ENCODE measurements around the gene KRT78. TPM values are rescaled to one million over a fixed set of nuclear protein-coding genes. Genes with fewer than 3 reads are reported as not detected.

Gene KRT78
- polyA plus RNA-seq, 1 experiment: not detected

GRCh38 chr12:52802442-52802841 lies 46.4 kb downstream of the KRT78 start:
- ChIA-PET CTCF (interaction anchor here (1.2 kb wide), 1 partner anchor 11 kb away, joined by 3 read pairs; no protein-coding TSS in a partner anchor), POLR2A (no interaction called here)
- H3K27me3 ChIP-seq (ENCODE audit: control insufficient read depth, insufficient read depth, low read length): peaks cover 4% of the 10 kb centered on the region
- no peaks in the 10 kb centered on the region for H3K36me3 ChIP-seq (ENCODE audit: control insufficient read depth, insufficient read depth, low read length)
- TF ChIP-seq CTCF (IDR thresholded peaks at IDR 0.05; ENCODE audit: insufficient read depth, low read depth, low read length): no peak
- DNase-seq (ENCODE audit: low read depth): no peak
- H3K4me3 ChIP-seq (ENCODE audit: low read depth, low read length): no peak overlapping the region

- H3K36me3 ChIP-seq (ENCODE audit: control insufficient read depth, insufficient read depth, low read length): no peaks in the 10 kb centered on the region
- no peak for TF ChIP-seq CTCF (IDR thresholded peaks at IDR 0.05; ENCODE audit: insufficient read depth, low read depth, low read length)
- no peak overlapping the region for H3K4me3 ChIP-seq (ENCODE audit: low read depth, low read length)
- POLR2A ChIA-PET: no interaction called here
- DNase-seq (ENCODE audit: low read depth): no peak
- CTCF ChIA-PET: interaction anchor here (1.2 kb wide), 1 partner anchor 11 kb away, joined by 3 read pairs; no protein-coding TSS in a partner anchor
- H3K27me3 ChIP-seq (ENCODE audit: control insufficient read depth, insufficient read depth, low read length): peaks cover 4% of the 10 kb centered on the region
Measured at GRCh38 chr12:52801773-52802172, 47.0 kb downstream of the KRT78 start.

- Histone ChIP-seq H3K4me3 (ENCODE audit: low read depth, low read length) (no peak overlapping the region), H3K36me3 (ENCODE audit: control insufficient read depth, insufficient read depth, low read length) (no peaks in the 10 kb centered on the region), H3K27me3 (ENCODE audit: control insufficient read depth, insufficient read depth, low read length) (peaks cover 1% of the 10 kb centered on the region)
- POLR2A ChIA-PET: no interaction called here
- TF ChIP-seq CTCF (IDR thresholded peaks at IDR 0.05; ENCODE audit: insufficient read depth, low read depth, low read length): no peak
- DNase-seq (ENCODE audit: low read depth): no peak
- CTCF ChIA-PET: interaction anchor here (1.0 kb wide), 1 partner anchor 19 kb away, joined by 3 read pairs; no protein-coding TSS in a partner anchor
Measured at GRCh38 chr12:52800259-52800917, 48.4 kb downstream of the KRT78 start.

GRCh38 chr12:52799505-52800211 lies 49.1 kb downstream of the KRT78 start:
- CTCF ChIA-PET: no interaction called here
- no peak for TF ChIP-seq CTCF (IDR thresholded peaks at IDR 0.05; ENCODE audit: insufficient read depth, low read depth, low read length)
- Histone ChIP-seq H3K36me3 (ENCODE audit: control insufficient read depth, insufficient read depth, low read length) (no peaks in the 10 kb centered on the region), H3K4me3 (ENCODE audit: low read depth, low read length) (no peak overlapping the region), H3K27me3 (ENCODE audit: control insufficient read depth, insufficient read depth, low read length) (peaks cover 1% of the 10 kb centered on the region)
- POLR2A ChIA-PET: no interaction called here
- no peak for DNase-seq (ENCODE audit: low read depth)

Data from BJ (cell line).